ENCODE results near the gene KRABD2.

KRABD2 gene

DNA sequence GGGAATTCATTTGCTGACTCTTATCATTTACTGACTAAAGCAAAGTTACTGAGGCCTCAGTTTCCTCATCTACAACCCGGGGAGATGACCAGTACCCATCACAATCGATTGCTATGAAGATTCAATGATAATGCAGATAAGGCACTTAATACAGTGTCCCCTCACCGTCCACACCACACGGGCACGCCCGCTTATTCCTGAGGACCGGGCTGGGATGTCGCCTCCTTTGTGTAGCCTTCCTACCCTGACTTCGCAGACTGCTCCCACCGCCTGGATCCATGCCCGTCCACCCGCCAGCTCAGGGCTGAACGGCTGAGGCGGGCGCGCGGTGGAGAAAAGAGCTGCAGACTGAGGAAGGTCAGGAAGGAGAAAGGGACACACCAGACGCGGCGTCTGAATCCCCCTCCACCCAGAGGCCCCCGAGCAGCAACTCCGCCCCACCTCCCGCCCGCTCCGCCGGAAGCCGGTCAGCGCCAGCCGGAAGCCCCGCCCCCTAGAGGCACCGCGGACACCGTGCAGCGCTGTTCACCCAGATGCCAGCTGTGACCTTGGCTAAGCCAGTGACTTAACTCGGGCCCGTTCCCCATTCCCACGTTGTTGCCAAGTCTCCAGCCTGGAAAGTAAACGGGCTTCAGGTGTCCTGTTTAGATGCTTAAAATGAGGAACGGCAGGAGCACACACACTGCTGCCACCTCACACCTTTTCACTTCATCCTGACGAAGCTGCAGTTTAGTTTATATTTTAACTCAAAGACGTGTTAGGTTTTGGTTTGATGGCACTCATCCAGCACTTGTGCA, at the start of gene KRABD2 (continued):
- TF ChIP-seq CTCF (IDR thresholded peaks at IDR 0.05 in 2 of 3, conservative IDR thresholded peaks at IDR 0.05 in 1 of 3; ENCODE audit: control insufficient read depth in 2 of 3, extremely low read depth in 1 of 3, insufficient read depth in 1 of 3, low read depth in 3 of 3, low read length in 3 of 3) (peak; percentile 62 to 77 (median 70)), NBN (IDR thresholded peaks at IDR 0.05) (peak; percentile 37; the same call in 1 of the 2 replicates), RUNX3 (IDR thresholded peaks at IDR 0.05; ENCODE audit: low read length) (peak; percentile 22; the same call in 1 of the 2 replicates), BHLHE40 (IDR thresholded peaks at IDR 0.05; ENCODE audit: borderline replicate concordance in 1 of 2, low read depth in 2 of 2, low read length in 1 of 2) (no peak; a peak in 1 of 4 replicates), ATF3 (IDR thresholded peaks at IDR 0.05; ENCODE audit: borderline replicate concordance, extremely low read depth, low read depth, low read length) (no peak), SREBF1 (IDR thresholded peaks at IDR 0.05; ENCODE audit: low read length) (no peak), HCFC1 (IDR thresholded peaks at IDR 0.05; ENCODE audit: low read length) (peak; percentile 39), IKZF2 (IDR thresholded peaks at IDR 0.05) (peak in 1 of 2 experiments; percentile 11; a peak in 1 of 4 replicates), TCF12 (IDR thresholded peaks at IDR 0.05; ENCODE audit: low read depth, low read length) (peak; percentile 80), NFYB (IDR thresholded peaks at IDR 0.05; ENCODE audit: insufficient read depth, low read depth, low read length) (no peak), CHD2 (IDR thresholded peaks at IDR 0.05; ENCODE audit: borderline replicate concordance, low read depth, low read length) (peak; percentile 47; the same call in 1 of the 2 replicates), GABPA (IDR thresholded peaks at IDR 0.05; ENCODE audit: low read depth) (peak; percentile 90), NFIC (IDR thresholded peaks at IDR 0.05; ENCODE audit: low read depth, low read length) (0 out of 2 replicates have a peak, but pooled peaks have one; percentile 49), RAD21 (IDR thresholded peaks at IDR 0.05; ENCODE audit: insufficient read depth, low read depth, low read length) (no peak), SP1 (IDR thresholded peaks at IDR 0.05; ENCODE audit: low read depth, low read length) (no peak), NR2C2 (IDR thresholded peaks at IDR 0.05; ENCODE audit: borderline replicate concordance, control insufficient read depth, insufficient read length, low read depth) (no peak), DPF2 (IDR thresholded peaks at IDR 0.05) (0 out of 2 replicates have a peak, but pooled peaks have one; percentile 5), EGR1 (IDR thresholded peaks at IDR 0.05; ENCODE audit: borderline replicate concordance in 1 of 2, low read depth in 2 of 2, low read length in 2 of 2) (peak in 1 of 2 experiments; percentile 47; a peak in 1 of 3 replicates), SMAD5 (IDR thresholded peaks at IDR 0.05; ENCODE audit: low read depth) (peak; percentile 91; the same call in 1 of the 2 replicates)
- TF ChIP-seq, protein P1, sequence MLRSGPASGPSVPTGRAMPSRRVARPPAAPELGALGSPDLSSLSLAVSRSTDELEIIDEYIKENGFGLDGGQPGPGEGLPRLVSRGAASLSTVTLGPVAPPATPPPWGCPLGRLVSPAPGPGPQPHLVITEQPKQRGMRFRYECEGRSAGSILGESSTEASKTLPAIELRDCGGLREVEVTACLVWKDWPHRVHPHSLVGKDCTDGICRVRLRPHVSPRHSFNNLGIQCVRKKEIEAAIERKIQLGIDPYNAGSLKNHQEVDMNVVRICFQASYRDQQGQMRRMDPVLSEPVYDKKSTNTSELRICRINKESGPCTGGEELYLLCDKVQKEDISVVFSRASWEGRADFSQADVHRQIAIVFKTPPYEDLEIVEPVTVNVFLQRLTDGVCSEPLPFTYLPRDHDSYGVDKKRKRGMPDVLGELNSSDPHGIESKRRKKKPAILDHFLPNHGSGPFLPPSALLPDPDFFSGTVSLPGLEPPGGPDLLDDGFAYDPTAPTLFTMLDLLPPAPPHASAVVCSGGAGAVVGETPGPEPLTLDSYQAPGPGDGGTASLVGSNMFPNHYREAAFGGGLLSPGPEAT (IDR thresholded peaks at IDR 0.05; ENCODE audit: low read depth): no peak
- TF ChIP-seq, protein P2, sequence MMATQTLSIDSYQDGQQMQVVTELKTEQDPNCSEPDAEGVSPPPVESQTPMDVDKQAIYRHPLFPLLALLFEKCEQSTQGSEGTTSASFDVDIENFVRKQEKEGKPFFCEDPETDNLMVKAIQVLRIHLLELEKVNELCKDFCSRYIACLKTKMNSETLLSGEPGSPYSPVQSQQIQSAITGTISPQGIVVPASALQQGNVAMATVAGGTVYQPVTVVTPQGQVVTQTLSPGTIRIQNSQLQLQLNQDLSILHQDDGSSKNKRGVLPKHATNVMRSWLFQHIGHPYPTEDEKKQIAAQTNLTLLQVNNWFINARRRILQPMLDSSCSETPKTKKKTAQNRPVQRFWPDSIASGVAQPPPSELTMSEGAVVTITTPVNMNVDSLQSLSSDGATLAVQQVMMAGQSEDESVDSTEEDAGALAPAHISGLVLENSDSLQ (IDR thresholded peaks at IDR 0.05): peak; percentile 33; the same call in 1 of the 2 replicates
- TF ChIP-seq, protein P3, sequence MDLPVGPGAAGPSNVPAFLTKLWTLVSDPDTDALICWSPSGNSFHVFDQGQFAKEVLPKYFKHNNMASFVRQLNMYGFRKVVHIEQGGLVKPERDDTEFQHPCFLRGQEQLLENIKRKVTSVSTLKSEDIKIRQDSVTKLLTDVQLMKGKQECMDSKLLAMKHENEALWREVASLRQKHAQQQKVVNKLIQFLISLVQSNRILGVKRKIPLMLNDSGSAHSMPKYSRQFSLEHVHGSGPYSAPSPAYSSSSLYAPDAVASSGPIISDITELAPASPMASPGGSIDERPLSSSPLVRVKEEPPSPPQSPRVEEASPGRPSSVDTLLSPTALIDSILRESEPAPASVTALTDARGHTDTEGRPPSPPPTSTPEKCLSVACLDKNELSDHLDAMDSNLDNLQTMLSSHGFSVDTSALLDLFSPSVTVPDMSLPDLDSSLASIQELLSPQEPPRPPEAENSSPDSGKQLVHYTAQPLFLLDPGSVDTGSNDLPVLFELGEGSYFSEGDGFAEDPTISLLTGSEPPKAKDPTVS (IDR thresholded peaks at IDR 0.05; ENCODE audit: low read depth, low read length): no peak

All from GM12878 (cell line).